Loucy (cell line): ENCODE results near the gene ADCY9.

Experiments
- H2AFZ ChIP-seq: fragments of 200-600 bp; sonication (generic); 2 replicates; pipeline ENCODE4 v1.6.0; 2016; ENCODE audit warnings: antibody characterized with exemption, mild to moderate bottlenecking, low read length, moderate library complexity
- H3F3A ChIP-seq: fragments of 200-600 bp; 2 replicates; pipeline ENCODE4 v1.6.0; 2016; ENCODE audit warnings: antibody characterized with exemption, low read depth, mild to moderate bottlenecking
- H3K27me3 ChIP-seq: fragments of 200-600 bp; sonication (generic); 2 replicates; pipeline ENCODE4 v1.6.1; 2014; ENCODE audit warnings: low read length, mild to moderate bottlenecking; ENCODE audit not compliant: insufficient read depth, poor library complexity, severe bottlenecking
- H3K36me3 ChIP-seq: fragments of 200-600 bp; sonication (generic); 2 replicates; pipeline ENCODE4 v1.6.1; 2016; ENCODE audit warnings: low read length; ENCODE audit not compliant: insufficient read depth
- H3K4me1 ChIP-seq: fragments of 200-600 bp; sonication (generic); 2 replicates; pipeline ENCODE4 v1.5.1; 2014; ENCODE audit warnings: low read length, mild to moderate bottlenecking; ENCODE audit not compliant: insufficient read depth, poor library complexity, severe bottlenecking
- H3K4me2 ChIP-seq: fragments of 200-600 bp; sonication (generic); 2 replicates; pipeline ENCODE4 v1.6.0; 2014; ENCODE audit warnings: antibody characterized with exemption, low read length, low read depth, mild to moderate bottlenecking; ENCODE audit not compliant: poor library complexity, severe bottlenecking
- H3K4me3 ChIP-seq: fragments of 200-600 bp; sonication (generic); 2 replicates; pipeline ENCODE4 v1.5.1; 2014; ENCODE audit warnings: low read length, mild to moderate bottlenecking, mixed read lengths; ENCODE audit not compliant: poor library complexity, severe bottlenecking
- H3K79me2 ChIP-seq: fragments of 200-600 bp; sonication (generic); 2 replicates; pipeline ENCODE4 v1.6.1; 2014; ENCODE audit warnings: low read length; ENCODE audit not compliant: insufficient read depth
- H3K9ac ChIP-seq: fragments of 200-600 bp; sonication (generic); 2 replicates; pipeline ENCODE4 v1.6.0; 2014; ENCODE audit warnings: mild to moderate bottlenecking, low read depth, low read length, moderate library complexity; ENCODE audit not compliant: poor library complexity, severe bottlenecking
- H3K9me2 ChIP-seq: fragments of 200-600 bp; sonication (generic); replicated peaks from 2 replicates; pipeline ENCODE4 v1.6.1; 2016; ENCODE audit warnings: low read depth, low read length, mixed read lengths
- H3K9me3 ChIP-seq: fragments of 200-600 bp; sonication (generic); 2 replicates; pipeline ENCODE4 v1.6.1; 2014; ENCODE audit warnings: mild to moderate bottlenecking, antibody characterized with exemption, low read length, low read depth; ENCODE audit not compliant: insufficient read depth
- H4K20me1 ChIP-seq: fragments of 200-600 bp; sonication (generic); 2 replicates; pipeline ENCODE4 v1.6.0; 2014; ENCODE audit warnings: antibody characterized with exemption, low read length, mild to moderate bottlenecking; ENCODE audit not compliant: insufficient read depth, poor library complexity, severe bottlenecking
- EZH2phosphoT487 ChIP-seq: fragments of 200-600 bp; IDR thresholded peaks from 2 replicates; pipeline ENCODE4 v1.6.1; 2018; ENCODE audit warnings: antibody characterized with exemption, mild to moderate bottlenecking, moderate library complexity, borderline replicate concordance
- TF ChIP-seq, protein P1 (sequence below): fragments of 200-600 bp; sonication (generic); conservative IDR thresholded peaks from 2 replicates; pipeline ENCODE4 v1.5.1; 2014; ENCODE audit warnings: mild to moderate bottlenecking, antibody characterized with exemption, low read length

ADCY9 gene

DNA sequence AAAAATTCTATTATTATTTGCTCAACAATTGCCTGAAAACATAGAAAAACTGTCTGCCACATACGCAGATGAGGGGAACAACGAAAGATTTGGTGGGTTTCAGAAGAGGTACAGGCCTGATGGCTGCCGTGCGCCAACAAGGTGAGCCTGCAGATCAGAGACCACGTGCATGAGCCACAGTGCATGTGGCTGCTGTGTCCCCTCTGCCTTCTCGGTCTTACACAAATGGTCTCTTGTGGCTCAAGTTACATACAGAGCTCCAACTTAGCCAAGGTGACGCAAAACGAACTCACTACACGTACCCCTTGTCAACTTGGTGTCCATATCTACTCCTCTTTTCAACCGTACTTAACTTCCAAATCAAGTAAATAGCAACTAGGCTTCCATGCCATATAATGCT is 82.3 kb downstream of the ADCY9 start:
- Histone ChIP-seq H3K9me3 (no peaks in the 10 kb centered on the region), H3F3A (no peaks in the 10 kb centered on the region), H3K4me1 (no peaks in the 10 kb centered on the region), H3K4me3 (no peak overlapping the region), H3K79me2 (no peaks in the 10 kb centered on the region), H3K27me3 (no peaks in the 10 kb centered on the region), H4K20me1 (no peaks in the 10 kb centered on the region), H3K36me3 (no peaks in the 10 kb centered on the region), H2AFZ (no peak overlapping the region), H3K9me2 (no peaks in the 10 kb centered on the region), H3K9ac (no peak overlapping the region), H3K4me2 (no peak overlapping the region)
- TF ChIP-seq, protein P1, sequence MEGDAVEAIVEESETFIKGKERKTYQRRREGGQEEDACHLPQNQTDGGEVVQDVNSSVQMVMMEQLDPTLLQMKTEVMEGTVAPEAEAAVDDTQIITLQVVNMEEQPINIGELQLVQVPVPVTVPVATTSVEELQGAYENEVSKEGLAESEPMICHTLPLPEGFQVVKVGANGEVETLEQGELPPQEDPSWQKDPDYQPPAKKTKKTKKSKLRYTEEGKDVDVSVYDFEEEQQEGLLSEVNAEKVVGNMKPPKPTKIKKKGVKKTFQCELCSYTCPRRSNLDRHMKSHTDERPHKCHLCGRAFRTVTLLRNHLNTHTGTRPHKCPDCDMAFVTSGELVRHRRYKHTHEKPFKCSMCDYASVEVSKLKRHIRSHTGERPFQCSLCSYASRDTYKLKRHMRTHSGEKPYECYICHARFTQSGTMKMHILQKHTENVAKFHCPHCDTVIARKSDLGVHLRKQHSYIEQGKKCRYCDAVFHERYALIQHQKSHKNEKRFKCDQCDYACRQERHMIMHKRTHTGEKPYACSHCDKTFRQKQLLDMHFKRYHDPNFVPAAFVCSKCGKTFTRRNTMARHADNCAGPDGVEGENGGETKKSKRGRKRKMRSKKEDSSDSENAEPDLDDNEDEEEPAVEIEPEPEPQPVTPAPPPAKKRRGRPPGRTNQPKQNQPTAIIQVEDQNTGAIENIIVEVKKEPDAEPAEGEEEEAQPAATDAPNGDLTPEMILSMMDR, result no peak
- TF ChIP-seq EZH2phosphoT487, result no peak

GRCh38 chr16:4032768-4033167 is 83.5 kb downstream of the ADCY9 start:
- Histone ChIP-seq H3K9ac (no peak overlapping the region), H4K20me1 (no peaks in the 10 kb centered on the region), H3K4me2 (no peak overlapping the region), H3K9me3 (no peaks in the 10 kb centered on the region), H3K79me2 (no peaks in the 10 kb centered on the region), H3K36me3 (no peaks in the 10 kb centered on the region), H3F3A (no peaks in the 10 kb centered on the region), H3K27me3 (no peaks in the 10 kb centered on the region), H3K4me3 (no peak overlapping the region), H3K4me1 (no peaks in the 10 kb centered on the region), H3K9me2 (no peaks in the 10 kb centered on the region), H2AFZ (no peak overlapping the region)
- TF ChIP-seq, protein P1, result no peak
- TF ChIP-seq EZH2phosphoT487, result no peak

- no peaks in the 10 kb centered on the region for H3F3A ChIP-seq
- no peak overlapping the region for H3K4me2 ChIP-seq
- TF ChIP-seq, protein P1, result no peak
- no peak for TF ChIP-seq EZH2phosphoT487
- no peaks in the 10 kb centered on the region for H3K9me3 ChIP-seq
- H2AFZ ChIP-seq, result no peak overlapping the region
- H3K79me2 ChIP-seq, result no peaks in the 10 kb centered on the region
- H3K4me1 ChIP-seq, result no peaks in the 10 kb centered on the region
- no peaks in the 10 kb centered on the region for H3K27me3 ChIP-seq
- H4K20me1 ChIP-seq, result no peaks in the 10 kb centered on the region
- H3K9me2 ChIP-seq, result no peaks in the 10 kb centered on the region
- no peaks in the 10 kb centered on the region for H3K36me3 ChIP-seq
- no peak overlapping the region for H3K9ac ChIP-seq
- H3K4me3 ChIP-seq, result no peak overlapping the region
Observed at GRCh38 chr16:4028144-4028543, 88.1 kb downstream of the ADCY9 start.
